MV-4-11 (cell line): ENCODE results near the gene APOC4.
A peak's percentile ranks its signal among the peaks of the same experiment; 100 is the strongest.
"Not testable (repeated sequence)": the region's sequence is repeated elsewhere in the genome, so short reads cannot be mapped to it uniquely, and the experiment has no call there.

Experiments
- DNase-seq: peaks from one replicate; lab custom pipeline; 2025; lab: John Stamatoyannopoulos, UW

Gene APOC4

DNA sequence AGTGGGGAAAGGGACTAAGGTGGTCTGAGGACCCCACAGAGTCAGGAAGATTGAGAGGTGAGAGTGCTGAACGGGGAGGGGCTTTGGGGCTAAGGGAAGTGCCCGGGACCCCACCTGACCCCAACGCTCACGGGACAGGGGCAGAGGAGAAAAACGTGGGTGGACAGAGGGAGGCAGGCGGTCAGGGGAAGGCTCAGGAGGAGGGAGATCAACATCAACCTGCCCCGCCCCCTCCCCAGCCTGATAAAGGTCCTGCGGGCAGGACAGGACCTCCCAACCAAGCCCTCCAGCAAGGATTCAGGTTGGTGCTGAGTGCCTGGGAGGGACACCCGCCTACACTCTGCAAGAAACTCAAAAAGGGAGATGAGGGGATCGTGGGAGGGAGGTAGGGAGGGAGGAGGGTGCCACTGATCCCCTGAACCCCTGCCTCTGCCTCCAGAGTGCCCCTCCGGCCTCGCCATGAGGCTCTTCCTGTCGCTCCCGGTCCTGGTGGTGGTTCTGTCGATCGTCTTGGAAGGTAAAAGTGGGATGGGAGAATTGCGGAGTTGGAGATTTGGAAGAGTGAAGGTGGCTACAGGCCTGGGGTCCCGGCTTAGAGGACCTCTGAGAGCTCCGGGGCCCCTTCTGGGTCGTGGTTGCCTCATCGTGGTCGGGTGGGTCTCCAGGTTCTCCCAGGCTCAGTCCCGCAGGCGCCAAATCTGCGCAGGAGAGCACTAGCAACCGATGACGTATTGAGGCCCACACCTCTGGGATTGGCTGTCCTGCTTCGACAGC lies 27.4 kb upstream of the APOC4 start, which contains the start of gene APOC1:
TSS of gene APOC1 (plus strand) at position 176 of the 774 bp plus-strand sequence. CDS start at position 460, 284 bp downstream.
- peak; percentile 83 for DNase-seq

DNA sequence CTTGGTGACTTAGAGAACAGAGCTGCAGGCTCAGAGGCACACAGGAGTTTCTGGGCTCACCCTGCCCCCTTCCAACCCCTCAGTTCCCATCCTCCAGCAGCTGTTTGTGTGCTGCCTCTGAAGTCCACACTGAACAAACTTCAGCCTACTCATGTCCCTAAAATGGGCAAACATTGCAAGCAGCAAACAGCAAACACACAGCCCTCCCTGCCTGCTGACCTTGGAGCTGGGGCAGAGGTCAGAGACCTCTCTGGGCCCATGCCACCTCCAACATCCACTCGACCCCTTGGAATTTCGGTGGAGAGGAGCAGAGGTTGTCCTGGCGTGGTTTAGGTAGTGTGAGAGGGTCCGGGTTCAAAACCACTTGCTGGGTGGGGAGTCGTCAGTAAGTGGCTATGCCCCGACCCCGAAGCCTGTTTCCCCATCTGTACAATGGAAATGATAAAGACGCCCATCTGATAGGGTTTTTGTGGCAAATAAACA lies 17.8 kb upstream of the APOC4 start:
- DNase-seq, result no peak

GRCh38 chr19:44925114-44925891 lies 16.7 kb upstream of the APOC4 start:
- DNase-seq, result peak; percentile 98

GRCh38 chr19:44926245-44927077 lies 15.6 kb upstream of the APOC4 start:
- DNase-seq, result not testable (repeated sequence)

DNA sequence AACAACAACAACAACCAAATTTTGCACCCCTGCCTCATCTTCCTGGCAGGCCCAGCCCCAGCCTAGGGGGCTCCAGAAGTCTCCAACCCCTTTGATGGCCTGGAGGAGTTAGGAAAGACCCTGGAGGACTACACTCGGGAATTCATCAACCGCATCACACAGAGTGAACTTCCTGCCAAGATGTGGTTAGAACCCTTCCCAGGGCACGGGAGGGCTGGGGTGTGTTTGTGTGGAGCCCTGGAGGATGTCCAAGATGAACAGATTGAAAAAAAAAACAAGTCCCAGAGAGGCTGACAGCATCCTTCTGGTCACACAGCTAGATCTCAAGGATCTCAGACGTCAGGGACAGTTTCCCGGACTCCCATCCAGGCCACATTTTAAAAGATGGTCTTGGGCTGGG lies 14.3 kb upstream of the APOC4 start:
- DNase-seq, result no peak

DNA sequence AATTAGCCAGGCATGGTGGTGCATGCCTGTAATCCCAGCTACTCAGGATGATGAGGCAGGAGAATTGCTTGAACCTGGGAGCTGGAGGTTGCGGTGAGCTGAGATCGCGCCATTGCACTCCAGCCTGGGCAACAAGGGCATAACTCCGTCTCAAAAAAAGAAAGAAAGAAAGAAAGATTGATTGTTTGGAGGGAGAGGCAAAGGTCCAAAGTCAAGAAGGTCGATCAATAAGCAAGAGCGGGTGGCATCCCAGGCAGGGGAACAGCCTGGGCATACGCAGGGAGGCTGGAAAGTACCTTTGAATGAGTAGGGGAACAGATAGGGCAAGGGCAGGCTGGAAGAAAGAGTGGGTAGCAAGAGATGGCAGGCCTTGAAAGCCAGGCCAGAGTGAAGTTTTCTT lies 11.9 kb upstream of the APOC4 start:
- DNase-seq, result no peak

- DNase-seq, result no peak
Observed at GRCh38 chr19:44931541-44931940, 10.5 kb upstream of the APOC4 start.

- peak; percentile 89 for DNase-seq
Observed at GRCh38 chr19:44939668-44940067, 2.4 kb upstream of the APOC4 start.

GRCh38 chr19:44943801-44944249 lies 1.8 kb downstream of the APOC4 start:
- DNase-seq, result peak; percentile 97

DNA sequence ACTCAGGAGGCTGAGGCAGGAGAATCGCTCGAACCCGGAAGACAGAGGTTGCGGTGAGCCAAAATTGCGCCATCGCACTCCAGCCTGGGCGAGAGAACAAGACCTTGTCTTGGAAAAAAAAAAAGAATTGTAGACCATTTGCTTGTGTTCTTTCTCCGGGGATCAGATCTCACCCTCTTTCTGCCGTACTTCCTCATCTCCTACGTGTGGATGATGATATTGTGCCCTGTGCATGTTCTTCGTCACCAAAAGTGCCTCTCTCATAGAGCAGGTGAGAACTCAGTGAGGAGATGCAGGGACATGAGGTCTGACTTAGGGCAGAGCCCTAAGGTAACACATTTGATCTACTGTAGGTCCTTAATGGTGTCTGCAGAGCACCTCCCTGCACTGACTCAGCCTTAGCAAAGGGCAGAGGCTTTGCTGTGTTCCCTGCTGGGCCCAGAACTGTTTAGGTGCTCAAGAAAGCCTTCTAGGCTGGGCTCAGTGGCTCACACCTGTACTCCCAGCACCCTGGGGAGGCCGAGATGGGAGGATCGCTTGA lies 5.1 kb downstream of the APOC4 start:
- peak; percentile 97 for DNase-seq

- DNase-seq, result no peak
Observed at GRCh38 chr19:44948237-44948636, 6.2 kb downstream of the APOC4 start.

DNA sequence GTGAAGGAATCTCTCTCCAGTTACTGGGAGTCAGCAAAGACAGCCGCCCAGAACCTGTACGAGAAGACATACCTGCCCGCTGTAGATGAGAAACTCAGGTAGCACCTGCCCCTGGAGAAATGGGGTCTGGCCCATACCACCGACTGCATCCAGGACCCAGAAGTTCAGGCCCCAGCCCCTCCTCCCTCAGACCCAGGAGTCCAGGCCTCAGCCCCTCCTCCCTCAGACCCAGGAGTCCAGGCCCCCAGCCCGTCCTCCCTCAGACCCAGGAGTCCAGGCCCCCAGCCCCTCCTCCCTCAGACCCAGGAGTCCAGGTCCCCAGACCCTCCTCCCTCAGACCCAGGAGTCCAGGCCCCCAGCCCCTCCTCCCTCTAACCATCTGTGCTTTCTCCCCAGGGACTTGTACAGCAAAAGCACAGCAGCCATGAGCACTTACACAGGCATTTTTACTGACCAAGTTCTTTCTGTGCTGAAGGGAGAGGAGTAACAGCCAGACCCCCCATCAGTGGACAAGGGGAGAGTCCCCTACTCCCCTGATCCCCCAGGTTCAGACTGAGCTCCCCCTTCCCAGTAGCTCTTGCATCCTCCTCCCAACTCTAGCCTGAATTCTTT lies 6.8 kb downstream of the APOC4 start:
- no peak for DNase-seq

GRCh38 chr19:44949550-44949949 lies 7.5 kb downstream of the APOC4 start:
- DNase-seq, result no peak

- peak; percentile 78 for DNase-seq
Observed at GRCh38 chr19:44951179-44952159, 9.4 kb downstream of the APOC4 start.

DNA sequence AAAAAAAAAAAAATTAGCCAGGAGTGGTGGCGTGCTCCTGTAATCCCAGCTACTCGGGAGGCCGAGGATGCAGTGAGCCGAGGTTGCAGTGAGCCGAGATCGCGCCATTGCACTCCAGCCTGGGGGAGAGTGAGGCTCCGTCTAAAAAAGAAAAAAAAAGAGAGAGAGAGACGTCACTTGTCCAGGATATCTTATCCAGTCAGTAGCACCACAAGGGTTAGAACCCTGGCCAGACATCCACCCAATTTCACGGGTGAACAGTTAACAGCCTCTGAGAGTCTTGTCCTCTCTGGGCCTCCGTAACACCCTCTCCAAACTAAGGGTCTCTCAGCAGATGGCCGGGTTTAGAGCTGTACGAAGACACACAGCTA lies 12.2 kb downstream of the APOC4 start:
- DNase-seq, result no peak

DNA sequence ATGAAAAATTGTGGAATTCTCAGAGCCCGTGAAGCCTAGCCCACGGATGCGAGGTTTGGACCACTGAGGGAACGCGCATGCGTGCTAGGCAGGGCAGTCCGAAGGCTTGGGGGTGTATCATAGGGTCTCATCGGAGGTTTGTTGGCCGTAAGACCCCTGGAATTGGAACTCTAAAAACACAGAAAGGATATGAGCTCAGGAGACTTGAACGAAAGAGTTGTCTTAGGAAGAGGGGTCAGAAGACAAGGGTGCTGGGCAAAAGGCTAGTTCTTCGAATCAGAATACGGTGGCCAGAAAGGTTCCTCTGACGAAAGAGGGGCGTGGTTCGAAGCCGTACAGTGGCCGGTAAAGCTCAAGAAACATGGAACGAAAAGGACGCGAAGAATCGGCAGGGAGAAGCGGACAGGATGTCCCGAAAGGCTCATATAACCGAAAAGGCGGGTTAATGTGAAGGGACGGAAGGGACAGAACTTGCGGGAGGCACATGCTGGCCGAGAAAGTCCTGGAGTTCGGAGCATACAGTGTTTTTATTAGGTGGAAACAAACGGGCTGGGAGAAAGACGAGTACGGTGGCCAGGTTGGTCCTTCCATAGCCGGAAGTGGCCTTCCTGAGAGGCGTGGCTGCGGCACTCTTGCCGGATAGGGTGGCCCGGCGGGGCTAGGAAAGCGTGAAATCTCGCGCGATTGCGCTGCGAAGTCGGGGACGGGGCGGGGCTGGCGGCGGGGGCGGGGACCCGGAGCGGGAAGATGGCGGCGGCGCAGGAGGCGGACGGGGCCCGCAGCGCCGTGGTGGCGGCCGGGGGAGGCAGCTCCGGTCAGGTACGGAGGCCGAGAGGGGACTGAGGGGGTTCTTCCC lies 12.8 kb downstream of the APOC4 start, which contains the start of gene CLPTM1:
TSS of gene CLPTM1 (plus strand) at position 732 of the 856 bp plus-strand sequence. CDS start at position 748, 16 bp downstream.
- peak; percentile 97 for DNase-seq

- DNase-seq, result no peak
Observed at GRCh38 chr19:44955505-44956439, 13.7 kb downstream of the APOC4 start.

DNA sequence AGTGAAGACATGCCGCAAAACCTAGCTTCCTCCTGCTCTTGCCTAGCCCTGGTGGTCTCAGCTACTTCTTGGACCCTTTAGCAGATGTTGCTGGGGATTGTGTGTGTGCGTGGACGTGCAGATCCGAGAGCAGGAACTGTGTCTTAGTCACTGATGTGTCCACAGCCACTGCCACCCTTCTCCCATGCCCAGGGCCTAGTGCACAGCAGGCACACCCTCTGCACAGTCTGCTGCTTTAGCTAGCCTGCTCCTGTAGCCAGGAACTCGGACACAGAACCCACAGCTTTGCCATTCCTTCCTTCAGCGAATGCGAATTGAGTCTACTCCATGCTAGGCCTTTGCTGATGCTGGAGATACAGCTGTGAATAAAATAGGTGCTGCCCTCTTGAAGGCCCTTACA lies 15.5 kb downstream of the APOC4 start:
- no peak for DNase-seq
